Measurements from ENCODE around the gene PPP1R27.

DNA sequence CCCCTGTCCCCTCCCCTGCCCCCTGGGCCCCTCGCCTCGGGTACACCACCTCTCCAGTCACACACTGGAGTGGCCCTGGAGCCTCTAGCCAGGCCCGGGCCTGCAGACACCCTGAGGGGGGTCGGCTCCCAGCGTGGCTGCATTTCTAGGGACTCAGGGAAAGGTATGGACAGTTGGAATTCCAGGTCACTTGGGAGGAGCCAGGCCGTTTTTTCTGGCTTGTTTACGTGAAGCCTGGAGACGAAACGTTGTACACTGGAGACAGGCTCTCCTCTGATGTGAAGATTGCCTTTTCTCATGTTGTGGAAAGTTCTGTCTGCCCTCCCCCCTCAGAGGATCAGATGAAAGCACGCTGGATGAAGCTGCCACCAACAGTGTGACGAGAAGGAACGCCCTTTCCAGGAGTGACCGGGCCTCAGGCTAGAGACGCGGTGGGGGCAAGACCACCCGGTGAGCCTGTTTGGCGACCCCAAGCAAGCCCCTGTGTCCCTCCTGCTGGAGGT, 4.0 kb upstream of the PPP1R27 start:
- TF ChIP-seq, protein P1, sequence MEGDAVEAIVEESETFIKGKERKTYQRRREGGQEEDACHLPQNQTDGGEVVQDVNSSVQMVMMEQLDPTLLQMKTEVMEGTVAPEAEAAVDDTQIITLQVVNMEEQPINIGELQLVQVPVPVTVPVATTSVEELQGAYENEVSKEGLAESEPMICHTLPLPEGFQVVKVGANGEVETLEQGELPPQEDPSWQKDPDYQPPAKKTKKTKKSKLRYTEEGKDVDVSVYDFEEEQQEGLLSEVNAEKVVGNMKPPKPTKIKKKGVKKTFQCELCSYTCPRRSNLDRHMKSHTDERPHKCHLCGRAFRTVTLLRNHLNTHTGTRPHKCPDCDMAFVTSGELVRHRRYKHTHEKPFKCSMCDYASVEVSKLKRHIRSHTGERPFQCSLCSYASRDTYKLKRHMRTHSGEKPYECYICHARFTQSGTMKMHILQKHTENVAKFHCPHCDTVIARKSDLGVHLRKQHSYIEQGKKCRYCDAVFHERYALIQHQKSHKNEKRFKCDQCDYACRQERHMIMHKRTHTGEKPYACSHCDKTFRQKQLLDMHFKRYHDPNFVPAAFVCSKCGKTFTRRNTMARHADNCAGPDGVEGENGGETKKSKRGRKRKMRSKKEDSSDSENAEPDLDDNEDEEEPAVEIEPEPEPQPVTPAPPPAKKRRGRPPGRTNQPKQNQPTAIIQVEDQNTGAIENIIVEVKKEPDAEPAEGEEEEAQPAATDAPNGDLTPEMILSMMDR (IDR thresholded peaks at IDR 0.05; ENCODE audit: borderline replicate concordance, extremely low read depth, low read length, poor library complexity, severe bottlenecking) = no peak
- no peak for TF ChIP-seq EZH2 (IDR thresholded peaks at IDR 0.05; ENCODE audit: borderline replicate concordance, low read depth, low read length, severe bottlenecking)

Data from DND-41 (cell line).